Skeletal muscle tissue (tissue), 4 donors: ENCODE data around the gene MRC1. TPM values are rescaled to one million over a fixed set of nuclear protein-coding genes. Genes with fewer than 3 reads are reported as not detected.

Source experiments
- H3K27ac ChIP-seq: one replicate; pipeline ENCODE4 v1.7.0; 2013; ENCODE audit warnings: mild to moderate bottlenecking, low read depth, low read length, inconsistent platforms
- H3K27me3 ChIP-seq, 3 donors: one replicate each; pipeline ENCODE4 v1.7.0; 2013; ENCODE audit warnings: low read length in 3 of 3; ENCODE audit not compliant: control insufficient read depth in 3 of 3, insufficient read depth in 3 of 3
- H3K36me3 ChIP-seq, 3 donors: one replicate each; pipeline ENCODE4 v1.7.0; 2013; ENCODE audit warnings: low read length in 3 of 3; ENCODE audit not compliant: control insufficient read depth in 3 of 3, insufficient read depth in 3 of 3
- H3K4me1 ChIP-seq, 3 donors: one replicate each; pipeline ENCODE4 v1.7.0; 2013; ENCODE audit warnings: low read length in 3 of 3, mild to moderate bottlenecking in 3 of 3; ENCODE audit not compliant: control insufficient read depth in 3 of 3, insufficient read depth in 3 of 3
- H3K4me3 ChIP-seq, 3 donors: one replicate each; pipeline ENCODE4 v1.7.0; 2013; ENCODE audit warnings: low read length in 3 of 3
- H3K9ac ChIP-seq, 3 donors: one replicate each; pipeline ENCODE4 v1.7.0; 2013; ENCODE audit warnings: low read length in 3 of 3, mild to moderate bottlenecking in 3 of 3, moderate library complexity in 2 of 3, low read depth in 1 of 3
- H3K9me3 ChIP-seq, 3 donors: one replicate each; pipeline ENCODE4 v1.7.0; 2013; ENCODE audit warnings: low read length in 3 of 3; ENCODE audit not compliant: control insufficient read depth in 3 of 3
- total RNA-seq: library from RNA; depleted of rRNA; stranded (reverse); fragments of >200 nt; gene quantifications from one replicate; pipeline ENCODE4 v1.2.3, GENCODE V29; 2014
- donor health status: Osteomylitis.

MRC1 gene
- 27.1 TPM for total RNA-seq

GRCh38 chr10:17808971-17809841, at the start of gene MRC1:
Gene MRC1, plus strand, starts transcription at chr10:17809348. Its CDS starts 118 bp downstream, at chr10:17809466.
- Histone ChIP-seq H3K27ac (peak within 1 kb of the TSS; percentile 8), H3K36me3 (no peaks in the 10 kb centered on the region)

DNA sequence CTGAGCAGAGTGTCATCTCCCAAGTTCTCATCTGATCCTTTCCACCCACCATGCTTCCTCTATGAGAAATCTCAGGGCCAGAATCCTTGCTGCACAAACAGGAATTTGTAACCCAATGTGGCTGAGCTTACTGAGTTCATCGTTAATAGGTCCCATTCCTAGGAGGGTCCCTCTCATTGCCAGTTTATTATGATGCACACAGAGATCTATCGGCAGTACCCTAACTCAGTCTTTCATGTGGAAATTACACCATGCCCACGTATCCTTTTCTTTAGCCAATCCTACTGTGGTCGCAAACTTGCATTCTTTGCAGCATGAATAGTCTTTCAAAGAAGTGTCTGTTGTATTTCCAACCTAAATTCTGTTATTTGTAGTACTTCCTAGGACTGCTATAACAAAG, 45.0 kb upstream of the MRC1 start:
- Histone ChIP-seq H3K4me1 (peaks cover 0 to 3% (median 0%) of the 10 kb centered on the region in 3 donors), H3K9ac (no peak overlapping the region), H3K4me3 (no peak overlapping the region), H3K36me3 (no peaks in the 10 kb centered on the region), H3K9me3 (no peaks in the 10 kb centered on the region), H3K27ac (no peak overlapping the region), H3K27me3 (no peaks in the 10 kb centered on the region)

More at GRCh38 chr10:17808971-17809841, at the start of gene MRC1:
- Histone ChIP-seq H3K4me1 (no peaks in the 10 kb centered on the region), H3K4me3 (peak within 1 kb of the TSS in 2 of 3 donors; percentile 24 to 40), H3K27me3 (peaks cover 0 to 2% (median 0%) of the 10 kb centered on the region in 3 donors), H3K9ac (peak within 1 kb of the TSS in 2 of 3 donors; percentile 14 to 40), H3K9me3 (no peaks in the 10 kb centered on the region)

- Histone ChIP-seq H3K9ac (no peak overlapping the region), H3K36me3 (no peaks in the 10 kb centered on the region), H3K27ac (no peak overlapping the region), H3K9me3 (no peaks in the 10 kb centered on the region), H3K27me3 (no peaks in the 10 kb centered on the region), H3K4me3 (no peak overlapping the region), H3K4me1 (peaks cover 0 to 3% (median 0%) of the 10 kb centered on the region in 3 donors)
Observed at GRCh38 chr10:17765602-17766001, 43.5 kb upstream of the MRC1 start.

GRCh38 chr10:17766731-17767130, 42.4 kb upstream of the MRC1 start:
- no peaks in the 10 kb centered on the region for H3K9me3 ChIP-seq
- H3K9ac ChIP-seq, result no peak overlapping the region
- peaks cover 0 to 3% (median 0%) of the 10 kb centered on the region in 3 donors for H3K4me1 ChIP-seq
- H3K4me3 ChIP-seq, result no peak overlapping the region
- no peaks in the 10 kb centered on the region for H3K27me3 ChIP-seq
- no peak overlapping the region for H3K27ac ChIP-seq
- no peaks in the 10 kb centered on the region for H3K36me3 ChIP-seq

- Histone ChIP-seq H3K4me1 (peaks cover 0 to 3% (median 0%) of the 10 kb centered on the region in 3 donors), H3K9ac (no peak overlapping the region), H3K27ac (no peak overlapping the region), H3K27me3 (no peaks in the 10 kb centered on the region), H3K36me3 (no peaks in the 10 kb centered on the region), H3K9me3 (no peaks in the 10 kb centered on the region), H3K4me3 (no peak overlapping the region)
Observed at GRCh38 chr10:17768496-17768895, 40.7 kb upstream of the MRC1 start.

DNA sequence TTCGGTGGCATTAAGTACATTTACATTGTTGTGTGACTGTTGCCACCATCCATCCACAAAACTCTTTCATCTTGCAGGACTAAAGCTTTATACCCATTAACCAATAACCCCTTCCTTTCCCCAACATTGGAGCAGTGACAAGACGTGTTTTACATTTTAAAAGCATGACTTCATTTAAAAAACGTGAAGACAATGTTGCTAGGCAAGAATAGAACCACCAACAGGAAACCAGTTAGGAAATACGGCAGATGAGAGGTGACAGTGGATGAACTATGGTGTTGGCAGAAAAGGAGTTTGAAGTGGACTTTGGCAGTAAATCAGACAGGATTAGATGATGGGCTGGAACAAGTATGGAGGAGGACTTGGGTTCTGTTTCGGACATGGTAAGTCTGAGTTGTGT, 40.2 kb upstream of the MRC1 start:
- Histone ChIP-seq H3K36me3 (no peaks in the 10 kb centered on the region), H3K4me3 (no peak overlapping the region), H3K27ac (no peak overlapping the region), H3K27me3 (no peaks in the 10 kb centered on the region), H3K9ac (no peak overlapping the region), H3K9me3 (no peaks in the 10 kb centered on the region), H3K4me1 (peaks cover 0 to 3% (median 0%) of the 10 kb centered on the region in 3 donors)

- Histone ChIP-seq H3K9me3 (no peaks in the 10 kb centered on the region), H3K27ac (peak overlapping the region; percentile 3), H3K4me1 (peaks cover 0 to 3% (median 0%) of the 10 kb centered on the region in 3 donors), H3K27me3 (no peaks in the 10 kb centered on the region), H3K36me3 (no peaks in the 10 kb centered on the region), H3K4me3 (no peak overlapping the region), H3K9ac (no peak overlapping the region)
Observed at GRCh38 chr10:17771017-17771416, 38.1 kb upstream of the MRC1 start.

- Histone ChIP-seq H3K9me3 (no peaks in the 10 kb centered on the region), H3K4me1 (peaks cover 8 to 21% (median 14%) of the 10 kb centered on the region in 3 donors), H3K27me3 (no peaks in the 10 kb centered on the region), H3K27ac (no peak overlapping the region), H3K36me3 (no peaks in the 10 kb centered on the region), H3K9ac (no peak overlapping the region), H3K4me3 (no peak overlapping the region)
Observed at GRCh38 chr10:17779784-17780183, 29.4 kb upstream of the MRC1 start.

DNA sequence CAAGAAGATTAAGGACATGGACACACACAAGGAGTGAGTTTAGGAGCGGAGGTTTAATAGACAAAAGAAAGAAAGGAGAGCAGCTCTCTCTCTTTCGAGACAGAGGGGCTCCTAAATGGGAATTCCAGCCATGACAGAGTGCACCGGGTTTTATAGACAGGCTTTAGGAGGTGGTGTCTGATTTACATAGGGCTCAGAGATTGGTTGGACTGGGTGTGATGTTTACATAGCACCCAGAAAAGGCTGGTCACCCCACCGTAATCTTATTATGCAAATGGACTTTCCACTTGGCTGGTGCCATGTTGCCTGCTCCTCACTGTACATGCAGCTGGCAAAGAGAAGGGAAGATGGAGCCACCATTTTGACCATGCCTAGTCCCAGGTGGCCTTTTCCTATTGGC, 28.4 kb upstream of the MRC1 start:
- H3K9ac ChIP-seq, result no peak overlapping the region
- no peak overlapping the region for H3K4me3 ChIP-seq
- H3K9me3 ChIP-seq, result no peaks in the 10 kb centered on the region
- H3K36me3 ChIP-seq, result no peaks in the 10 kb centered on the region
- H3K27me3 ChIP-seq, result no peaks in the 10 kb centered on the region
- H3K4me1 ChIP-seq, result peaks cover 11 to 27% (median 17%) of the 10 kb centered on the region in 3 donors
- no peak overlapping the region for H3K27ac ChIP-seq

DNA sequence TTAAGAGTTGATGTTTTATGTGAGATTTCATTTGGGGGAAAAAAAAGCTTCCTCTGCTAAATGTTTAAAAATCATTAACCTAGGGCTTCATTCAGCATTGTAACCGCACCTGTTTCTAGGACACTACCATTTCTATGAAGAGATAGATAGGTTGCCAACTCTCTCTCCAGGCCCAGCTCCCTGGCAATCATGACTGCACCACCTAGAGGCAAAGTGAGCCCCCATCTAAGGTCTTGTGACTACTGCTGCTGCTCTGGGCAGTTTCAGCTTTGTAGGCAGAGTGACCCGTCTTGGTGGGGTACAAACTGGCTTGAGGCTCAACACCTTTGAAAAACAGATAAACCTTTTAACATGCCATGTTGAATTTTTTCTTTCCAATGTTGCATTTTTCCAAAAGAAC, 27.3 kb upstream of the MRC1 start:
- Histone ChIP-seq H3K4me1 (peaks cover 11 to 31% (median 23%) of the 10 kb centered on the region in 3 donors), H3K36me3 (no peaks in the 10 kb centered on the region), H3K9me3 (no peaks in the 10 kb centered on the region), H3K27ac (no peak overlapping the region), H3K4me3 (no peak overlapping the region), H3K9ac (no peak overlapping the region), H3K27me3 (no peaks in the 10 kb centered on the region)
